Measurements from ENCODE around the gene MYBBP1A.

GRCh38 chr17:4490637-4491061 lies 64.5 kb downstream of the MYBBP1A start:
- TF ChIP-seq RCOR1 (IDR thresholded peaks at IDR 0.05; ENCODE audit: low read depth, low read length): no peak
- TF ChIP-seq CTCF (IDR thresholded peaks at IDR 0.05): no peak
- no peak for TF ChIP-seq EP300 (IDR thresholded peaks at IDR 0.05)
- TF ChIP-seq USF2 (IDR thresholded peaks at IDR 0.05): no peak
- TF ChIP-seq CHD4 (IDR thresholded peaks at IDR 0.05; ENCODE audit: borderline replicate concordance): no peak
- no peak for TF ChIP-seq PBX3 (IDR thresholded peaks at IDR 0.05)
- no peak for TF ChIP-seq POLR2A (IDR thresholded peaks at IDR 0.05; ENCODE audit: low read length)
- no peak for TF ChIP-seq MAZ (IDR thresholded peaks at IDR 0.05; ENCODE audit: borderline replicate concordance, low read depth, low read length)
- no peak for TF ChIP-seq SMC3 (IDR thresholded peaks at IDR 0.05)
- TF ChIP-seq HDAC2 (IDR thresholded peaks at IDR 0.05): no peak
- TF ChIP-seq RAD21 (conservative IDR thresholded peaks at IDR 0.05 in 1 of 2, IDR thresholded peaks at IDR 0.05 in 1 of 2): no peak
- no peak for TF ChIP-seq ELK1 (IDR thresholded peaks at IDR 0.05; ENCODE audit: low read depth, low read length)
- no peak for TF ChIP-seq KDM1A (IDR thresholded peaks at IDR 0.05; ENCODE audit: low read depth)
- no peak for TF ChIP-seq CEBPB (IDR thresholded peaks at IDR 0.05)
